Measurements from ENCODE around the gene F2R.

- TF ChIP-seq, protein P1, sequence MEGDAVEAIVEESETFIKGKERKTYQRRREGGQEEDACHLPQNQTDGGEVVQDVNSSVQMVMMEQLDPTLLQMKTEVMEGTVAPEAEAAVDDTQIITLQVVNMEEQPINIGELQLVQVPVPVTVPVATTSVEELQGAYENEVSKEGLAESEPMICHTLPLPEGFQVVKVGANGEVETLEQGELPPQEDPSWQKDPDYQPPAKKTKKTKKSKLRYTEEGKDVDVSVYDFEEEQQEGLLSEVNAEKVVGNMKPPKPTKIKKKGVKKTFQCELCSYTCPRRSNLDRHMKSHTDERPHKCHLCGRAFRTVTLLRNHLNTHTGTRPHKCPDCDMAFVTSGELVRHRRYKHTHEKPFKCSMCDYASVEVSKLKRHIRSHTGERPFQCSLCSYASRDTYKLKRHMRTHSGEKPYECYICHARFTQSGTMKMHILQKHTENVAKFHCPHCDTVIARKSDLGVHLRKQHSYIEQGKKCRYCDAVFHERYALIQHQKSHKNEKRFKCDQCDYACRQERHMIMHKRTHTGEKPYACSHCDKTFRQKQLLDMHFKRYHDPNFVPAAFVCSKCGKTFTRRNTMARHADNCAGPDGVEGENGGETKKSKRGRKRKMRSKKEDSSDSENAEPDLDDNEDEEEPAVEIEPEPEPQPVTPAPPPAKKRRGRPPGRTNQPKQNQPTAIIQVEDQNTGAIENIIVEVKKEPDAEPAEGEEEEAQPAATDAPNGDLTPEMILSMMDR (IDR thresholded peaks at IDR 0.05 in 4 of 5, conservative IDR thresholded peaks at IDR 0.05 in 1 of 5): no peak
- no peak for TF ChIP-seq POLR2A (IDR thresholded peaks at IDR 0.05)
Measured at GRCh38 chr5:76679231-76679630, 36.7 kb upstream of the F2R start.

Data from gastrocnemius medialis (tissue), 4 donors.